ENCODE results near the gene ZNF215. TPM values are rescaled to one million over a fixed set of nuclear protein-coding genes. Genes with fewer than 3 reads are reported as not detected.

Gene ZNF215
- total and polyA plus RNA-seq, 2 of the 8 experiments (the other 6 are each of a cell fraction or from before 2014, with no cell fraction given), result 6.4 to 17.9 TPM

DNA sequence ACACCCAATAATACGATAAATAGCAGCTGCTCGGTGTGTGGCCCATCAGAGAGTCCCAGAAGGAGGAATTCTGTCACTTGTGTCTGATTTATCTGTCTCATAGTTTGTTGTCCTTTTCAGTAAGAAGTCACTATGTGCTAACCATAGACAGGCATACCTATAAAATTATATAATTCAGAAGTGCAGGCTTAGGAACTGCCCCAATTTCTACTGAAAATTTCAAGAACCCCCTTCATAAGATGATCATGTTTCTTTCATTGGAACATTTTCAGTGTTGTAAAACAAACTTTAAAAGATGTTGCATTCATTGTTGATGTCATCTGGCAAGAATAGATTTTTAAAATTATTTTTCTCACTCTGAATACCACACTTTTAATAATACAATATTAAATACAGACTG lies 33.8 kb upstream of the ZNF215 start, which contains the start of gene OR2D2:
Gene OR2D2, minus strand, starts transcription at position 101 of the 400 bp plus-strand sequence. Its CDS starts 0 bp downstream, at position 101.
- Histone ChIP-seq H2AK5ac (ENCODE audit: low read depth, low read length) (peak within 1 kb of the TSS; percentile 48; the same call in 1 of the 2 replicates), H3K4ac (replicated peaks; ENCODE audit: insufficient read length, low read depth, low read length) (no peak within 1 kb of the TSS), H3K27ac (ENCODE audit: low read depth, low read length) (no peak within 1 kb of the TSS), H3K79me1 (ENCODE audit: low read depth, low read length) (no peaks in the 10 kb centered on the region), H2BK20ac (ENCODE audit: low read length) (no peak within 1 kb of the TSS), H3K56ac (replicated peaks; ENCODE audit: insufficient read length, low read depth, low read length) (no peak within 1 kb of the TSS), H3K14ac (ENCODE audit: insufficient read length) (no peak within 1 kb of the TSS), H3K9me3 (ENCODE audit: insufficient read depth in 2 of 2, low read depth in 1 of 2, low read length in 1 of 2) (no peaks in the 10 kb centered on the region), H2AFZ (ENCODE audit: low read length) (no peak within 1 kb of the TSS), H3K36me3 (ENCODE audit: control insufficient read depth in 2 of 4, insufficient read depth in 4 of 4, low read length in 3 of 4) (no peaks in the 10 kb centered on the region), H3K9ac (replicated peaks in 1 of 4; ENCODE audit: extremely low read depth in 1 of 4, low read depth in 3 of 4, low read length in 3 of 4) (no peak within 1 kb of the TSS), H4K91ac (replicated peaks; ENCODE audit: insufficient read length, low read length) (no peak within 1 kb of the TSS), H2BK5ac (ENCODE audit: low read depth, low read length) (no peak within 1 kb of the TSS), H3K18ac (ENCODE audit: extremely low read depth, low read length) (no peak within 1 kb of the TSS), H2BK15ac (ENCODE audit: low read length) (no peak within 1 kb of the TSS), H4K5ac (ENCODE audit: insufficient read length, low read depth, low read length) (no peak within 1 kb of the TSS), H2BK120ac (replicated peaks; ENCODE audit: low read depth, low read length) (no peak within 1 kb of the TSS), H3K23me2 (ENCODE audit: low read depth, low read length) (no peaks in the 10 kb centered on the region), H3K27me3 (replicated peaks in 1 of 4; ENCODE audit: control insufficient read depth in 3 of 4, extremely low read depth in 1 of 4, insufficient read depth in 3 of 4, low read length in 3 of 4) (peaks cover 0 to 1% (median 0%) of the 10 kb centered on the region in 4 experiments; a peak in 1 of 7 replicates), H4K8ac (ENCODE audit: extremely low read depth, insufficient read depth, low read length) (no peak within 1 kb of the TSS), H3K23ac (ENCODE audit: insufficient read length) (no peak within 1 kb of the TSS), H3K4me3 (ENCODE audit: extremely low read depth in 1 of 4, insufficient read depth in 2 of 4, low read depth in 3 of 4, low read length in 4 of 4) (no peak within 1 kb of the TSS), H4K20me1 (replicated peaks in 1 of 2; ENCODE audit: control insufficient read depth in 1 of 2, insufficient read depth in 2 of 2, low read length in 2 of 2) (no peaks in the 10 kb centered on the region), H3K79me2 (ENCODE audit: control insufficient read depth in 1 of 2, insufficient read depth in 2 of 2, low read length in 2 of 2) (no peaks in the 10 kb centered on the region), H2BK12ac (ENCODE audit: low read depth, low read length) (no peak within 1 kb of the TSS), H3K4me2 (ENCODE audit: insufficient read depth in 1 of 2, low read depth in 2 of 2, low read length in 2 of 2) (no peak within 1 kb of the TSS), H3K4me1 (replicated peaks in 1 of 4; ENCODE audit: control insufficient read depth in 3 of 4, insufficient read depth in 4 of 4, low read length in 3 of 4) (no peaks in the 10 kb centered on the region)
- FAIRE-seq, result no peak
- POLR2A ChIA-PET (ENCODE audit: partially characterized antibody), result no interaction called here
- DNase-seq (ENCODE audit: low read depth in 1 of 2, low spot score in 2 of 2), result no peak
- WGBS, 2 experiments (ENCODE audit: extremely low coverage in 1 of 2, insufficient coverage in 1 of 2, insufficient read length in 1 of 2, insufficient replicate concordance in 2 of 2, low coverage in 1 of 2, low lambda C conversion rate in 2 of 2, missing lambda C conversion rate in 1 of 2), result 90% methylated on average over 2 of the region's 2 CpGs; no CpG with 5 or more reads in 1 of the 2 experiments
- CTCF ChIA-PET (ENCODE audit: partially characterized antibody), result no interaction called here
- TF ChIP-seq TAF1 (IDR thresholded peaks at IDR 0.05; ENCODE audit: low read depth, low read length), result no peak
- no peak for TF ChIP-seq CTBP2 (IDR thresholded peaks at IDR 0.05; ENCODE audit: borderline replicate concordance, insufficient read depth, insufficient read length, low read length)
- no peak for TF ChIP-seq JUND (IDR thresholded peaks at IDR 0.05; ENCODE audit: low read length)
- no peak for TF ChIP-seq RAD21 (IDR thresholded peaks at IDR 0.05 in 1 of 2, conservative IDR thresholded peaks at IDR 0.05 in 1 of 2; ENCODE audit: low read depth in 2 of 2, low read length in 2 of 2)
- no peak for TF ChIP-seq BRCA1 (IDR thresholded peaks at IDR 0.05; ENCODE audit: low read depth, low read length)
- no peak for TF ChIP-seq SUZ12 (IDR thresholded peaks at IDR 0.05; ENCODE audit: low read length)
- no peak for TF ChIP-seq CEBPB (IDR thresholded peaks at IDR 0.05; ENCODE audit: low read depth, low read length)
- no peak for TF ChIP-seq RBBP5 (IDR thresholded peaks at IDR 0.05; ENCODE audit: borderline replicate concordance, low read depth, low read length)
- TF ChIP-seq SIRT6 (IDR thresholded peaks at IDR 0.05; ENCODE audit: low read length), result no peak
- no peak for TF ChIP-seq CREB1 (IDR thresholded peaks at IDR 0.05)
- TF ChIP-seq GTF2F1 (IDR thresholded peaks at IDR 0.05; ENCODE audit: borderline replicate concordance, low read depth, low read length), result no peak
- TF ChIP-seq, protein P1, sequence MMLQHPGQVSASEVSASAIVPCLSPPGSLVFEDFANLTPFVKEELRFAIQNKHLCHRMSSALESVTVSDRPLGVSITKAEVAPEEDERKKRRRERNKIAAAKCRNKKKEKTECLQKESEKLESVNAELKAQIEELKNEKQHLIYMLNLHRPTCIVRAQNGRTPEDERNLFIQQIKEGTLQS (IDR thresholded peaks at IDR 0.05; ENCODE audit: insufficient read depth, low read depth, low read length), result no peak
- no peak for TF ChIP-seq SP1 (IDR thresholded peaks at IDR 0.05; ENCODE audit: low read depth, low read length)
- TF ChIP-seq GABPA (IDR thresholded peaks at IDR 0.05; ENCODE audit: borderline replicate concordance, insufficient read depth, low read length), result no peak

Data from H1 (cell line).